Activated CD4-positive, alpha-beta T cell treated with anti-CD3 and anti-CD28 coated beads for 36 hours (primary cell): ENCODE measurements around the gene GPR18. TPM values are rescaled to one million over a fixed set of nuclear protein-coding genes. Genes with fewer than 3 reads are reported as not detected.

Source experiments
- ATAC-seq: fragments of 200-7000 bp; cut with Tn5 transposase; one replicate; pipeline ENCODE4 v1.10.0; 2021; ENCODE audit warnings: mild to moderate bottlenecking, moderate library complexity
- CTCF ChIA-PET: fragments of 350-600 bp; sonication (Branson Sonifier 250); formaldehyde crosslinking; loops from one replicate; lab custom pipeline; 2021; ENCODE audit warnings: antibody characterized with exemption; lab: Charles Lee
- POLR2A ChIA-PET: fragments of 350-600 bp; sonication (Branson Sonifier 250); formaldehyde crosslinking; loops from one replicate; lab custom pipeline; 2021; ENCODE audit warnings: antibody characterized with exemption, inconsistent platforms; lab: Charles Lee
- DNase-seq: peaks from one replicate; pipeline ENCODE4 v3.0.0-alpha.2; 2020
- H3K27ac Mint-ChIP-seq: one replicate; pipeline ENCODE4 v1.8.0; 2021; ENCODE audit warnings: mixed read lengths
- H3K27me3 Mint-ChIP-seq: one replicate; pipeline ENCODE4 v1.8.0; 2021; ENCODE audit warnings: mixed read lengths
- H3K36me3 Mint-ChIP-seq: one replicate; pipeline ENCODE4 v1.8.0; 2021; ENCODE audit warnings: low read depth, mixed read lengths
- H3K4me1 Mint-ChIP-seq: one replicate; pipeline ENCODE4 v1.8.0; 2021; ENCODE audit warnings: mixed read lengths
- H3K4me3 Mint-ChIP-seq: one replicate; pipeline ENCODE4 v1.8.0; 2021; ENCODE audit warnings: mild to moderate bottlenecking, moderate library complexity, mixed read lengths
- H3K9me3 Mint-ChIP-seq: one replicate; pipeline ENCODE4 v1.8.0; 2021; ENCODE audit warnings: low read depth, mixed read lengths
- intact Hi-C, 2 experiments: fragments of 100-400 bp; cut with DNase I in 1 of 2; cut with micrococcal nuclease in 1 of 2; formaldehyde crosslinking; loops; one replicate each; pipeline versions ENCODE4 v1.14.2 to v1.15.1; 2022 to 2024; cut with DNase I, micrococcal nuclease
- total RNA-seq, 2 experiments: library from RNA; stranded (reverse); gene quantifications; one replicate each; pipeline ENCODE4 v1.2.3, GENCODE V29; 2021

Gene GPR18
- total RNA-seq, 2 experiments from 2014 or later: 6.0 to 9.5 TPM

GRCh38 chr13:99227331-99227900 is 30.8 kb downstream of the GPR18 start:
- intact Hi-C loops: loop anchor here in 1 of 2 experiments (10.0 kb wide), 1 partner anchor 713 kb away; no protein-coding TSS in a partner anchor
- Mint-ChIP-seq H3K36me3 (peaks cover 36% of the 10 kb centered on the region), H3K4me1 (peaks cover 89% of the 10 kb centered on the region), H3K27ac (peak overlapping the region; percentile 89), H3K9me3 (peaks cover 2% of the 10 kb centered on the region), H3K4me3 (no peak overlapping the region), H3K27me3 (no peaks in the 10 kb centered on the region)
- DNase-seq (no peak), ATAC-seq (peak; percentile 6)
- CTCF ChIA-PET: no interaction called here
- POLR2A ChIA-PET: interaction anchor here (0.6 kb wide), 1 partner anchor 8 kb away, joined by 3 read pairs; no protein-coding TSS in a partner anchor

GRCh38 chr13:99226513-99226912 is 31.7 kb downstream of the GPR18 start:
- no peak for ATAC-seq
- H3K27ac Mint-ChIP-seq: peak overlapping the region; percentile 68
- peaks cover 41% of the 10 kb centered on the region for H3K36me3 Mint-ChIP-seq
- intact Hi-C loops: loop anchor here in 1 of 2 experiments (10.0 kb wide), 1 partner anchor 712 kb away; no protein-coding TSS in a partner anchor
- H3K4me3 Mint-ChIP-seq: no peak overlapping the region
- H3K9me3 Mint-ChIP-seq: peaks cover 3% of the 10 kb centered on the region
- H3K27me3 Mint-ChIP-seq: no peaks in the 10 kb centered on the region
- peaks cover 92% of the 10 kb centered on the region for H3K4me1 Mint-ChIP-seq
- POLR2A ChIA-PET: no interaction called here
- CTCF ChIA-PET: no interaction called here
- DNase-seq: no peak

- Mint-ChIP-seq H3K27ac (no peak overlapping the region), H3K4me3 (no peak overlapping the region), H3K27me3 (no peaks in the 10 kb centered on the region), H3K4me1 (peaks cover 94% of the 10 kb centered on the region), H3K9me3 (peaks cover 3% of the 10 kb centered on the region), H3K36me3 (peaks cover 41% of the 10 kb centered on the region)
- DNase-seq: no peak
- POLR2A ChIA-PET: no interaction called here
- no peak for ATAC-seq
- CTCF ChIA-PET: no interaction called here
- intact Hi-C loops: loop anchor here in 1 of 2 experiments (10.0 kb wide), 1 partner anchor 710 kb away; no protein-coding TSS in a partner anchor
Observed at GRCh38 chr13:99225078-99225477, 33.1 kb downstream of the GPR18 start.

GRCh38 chr13:99224021-99224420 is 34.2 kb downstream of the GPR18 start:
- intact Hi-C loops: loop anchor here in 1 of 2 experiments (10.0 kb wide), 1 partner anchor 709 kb away; no protein-coding TSS in a partner anchor
- H3K36me3 Mint-ChIP-seq: peaks cover 45% of the 10 kb centered on the region

GRCh38 chr13:99223587-99223986 is 34.6 kb downstream of the GPR18 start:
- H3K27me3 Mint-ChIP-seq: no peaks in the 10 kb centered on the region
- peak overlapping the region; percentile 65 for H3K27ac Mint-ChIP-seq
- H3K36me3 Mint-ChIP-seq: peaks cover 45% of the 10 kb centered on the region
- H3K4me1 Mint-ChIP-seq: peaks cover 92% of the 10 kb centered on the region
- no peak overlapping the region for H3K4me3 Mint-ChIP-seq
- CTCF ChIA-PET: interaction anchor here (0.6 to 1.8 kb wide), 4 partner anchors 9 to 44 kb away, joined by 3 to 6 read pairs (median 3); no protein-coding TSS in a partner anchor
- no peak for ATAC-seq
- H3K9me3 Mint-ChIP-seq: peaks cover 3% of the 10 kb centered on the region
- intact Hi-C loops: loop anchor here in 1 of 2 experiments (10.0 kb wide), 1 partner anchor 709 kb away; no protein-coding TSS in a partner anchor
- POLR2A ChIA-PET: interaction anchor here (0.6 to 0.9 kb wide), 2 partner anchors 47 to 144 kb away, joined by 3 read pairs; no protein-coding TSS in a partner anchor
- DNase-seq: no peak

More at GRCh38 chr13:99224021-99224420, 34.2 kb downstream of the GPR18 start:
- ATAC-seq (peak; percentile 17), DNase-seq (no peak)
- CTCF ChIA-PET: interaction anchor here (0.6 to 1.8 kb wide), 4 partner anchors 10 to 43 kb away, joined by 3 to 6 read pairs (median 3); no protein-coding TSS in a partner anchor
- Mint-ChIP-seq H3K4me3 (no peak overlapping the region), H3K27me3 (no peaks in the 10 kb centered on the region), H3K4me1 (peaks cover 92% of the 10 kb centered on the region), H3K27ac (peak overlapping the region; percentile 65), H3K9me3 (peaks cover 3% of the 10 kb centered on the region)
- POLR2A ChIA-PET: interaction anchor here (0.6 to 0.9 kb wide), 2 partner anchors 48 to 143 kb away, joined by 3 read pairs; no protein-coding TSS in a partner anchor

- peaks cover 38% of the 10 kb centered on the region for H3K36me3 Mint-ChIP-seq
- no peak for DNase-seq
- peak overlapping the region; percentile 66 for H3K27ac Mint-ChIP-seq
- ATAC-seq: peak; percentile 25
- H3K4me3 Mint-ChIP-seq: peak overlapping the region; percentile 7
- H3K27me3 Mint-ChIP-seq: no peaks in the 10 kb centered on the region
- ChIA-PET POLR2A (no interaction called here), CTCF (interaction anchor here (0.7 to 0.9 kb wide), 2 partner anchors 21 to 25 kb away, joined by 3 to 6 read pairs; partner anchors contain the start of gene UBAC2)
- peaks cover 3% of the 10 kb centered on the region for H3K9me3 Mint-ChIP-seq
- intact Hi-C loops: loop anchor here in 1 of 2 experiments (10.0 kb wide), 1 partner anchor 707 kb away; no protein-coding TSS in a partner anchor
- peaks cover 92% of the 10 kb centered on the region for H3K4me1 Mint-ChIP-seq
Observed at GRCh38 chr13:99221567-99222239, 36.5 kb downstream of the GPR18 start.

GRCh38 chr13:99220199-99220935 is 37.8 kb downstream of the GPR18 start:
- H3K27me3 Mint-ChIP-seq: no peaks in the 10 kb centered on the region
- H3K4me1 Mint-ChIP-seq: peaks cover 89% of the 10 kb centered on the region
- CTCF ChIA-PET: interaction anchor here (1.2 to 2.4 kb wide), 2 partner anchors 46 to 72 kb away, joined by 5 to 14 read pairs; no protein-coding TSS in a partner anchor
- H3K9me3 Mint-ChIP-seq: peaks cover 3% of the 10 kb centered on the region
- POLR2A ChIA-PET: interaction anchor here (0.7 to 2.2 kb wide), 2 partner anchors 15 to 51 kb away, joined by 3 to 25 read pairs; no protein-coding TSS in a partner anchor
- H3K4me3 Mint-ChIP-seq: peak overlapping the region; percentile 42
- H3K36me3 Mint-ChIP-seq: peaks cover 36% of the 10 kb centered on the region
- ATAC-seq (peak; percentile 21), DNase-seq (peak; percentile 40)
- H3K27ac Mint-ChIP-seq: peak overlapping the region; percentile 83
- intact Hi-C loops: loop anchor here in 1 of 2 experiments (10.0 kb wide), 1 partner anchor 706 kb away; no protein-coding TSS in a partner anchor

GRCh38 chr13:99218969-99219368 is 39.2 kb downstream of the GPR18 start:
- peak overlapping the region; percentile 54 for H3K4me3 Mint-ChIP-seq
- H3K4me1 Mint-ChIP-seq: peaks cover 92% of the 10 kb centered on the region
- peaks cover 3% of the 10 kb centered on the region for H3K9me3 Mint-ChIP-seq
- no peaks in the 10 kb centered on the region for H3K27me3 Mint-ChIP-seq
- H3K27ac Mint-ChIP-seq: peak overlapping the region; percentile 88
- intact Hi-C loops: loop anchor here (1.0 to 5.0 kb wide), 6 partner anchors 9 to 214 kb away; partner anchors contain the start of gene GPR18 (in 1 of the 2)
- H3K36me3 Mint-ChIP-seq: peaks cover 34% of the 10 kb centered on the region
- ChIA-PET POLR2A (interaction anchor here (0.8 to 2.2 kb wide), 8 partner anchors 9 to 215 kb away, joined by 3 to 25 read pairs (median 4); partner anchors contain the start of genes GPR18 and UBAC2), CTCF (interaction anchor here (0.6 to 2.4 kb wide), 17 partner anchors 14 to 240 kb away, joined by 3 to 14 read pairs (median 5); partner anchors contain the start of genes GPR18 and UBAC2)
- ATAC-seq (peak; percentile 65), DNase-seq (peak; percentile 72)

GRCh38 chr13:99218545-99218944 is 39.6 kb downstream of the GPR18 start:
- POLR2A ChIA-PET: interaction anchor here (0.6 to 2.2 kb wide), 8 partner anchors 13 to 669 kb away, joined by 4 to 25 read pairs (median 6); partner anchors contain the start of genes GPR18 and UBAC2
- H3K4me1 Mint-ChIP-seq: peaks cover 89% of the 10 kb centered on the region
- H3K9me3 Mint-ChIP-seq: peaks cover 3% of the 10 kb centered on the region
- intact Hi-C loops: loop anchor here in 1 of 2 experiments (2.0 to 5.0 kb wide), 2 partner anchors 138 to 214 kb away; no protein-coding TSS in a partner anchor
- peak overlapping the region; percentile 88 for H3K27ac Mint-ChIP-seq
- ATAC-seq (no peak), DNase-seq (no peak)
- peak overlapping the region; percentile 54 for H3K4me3 Mint-ChIP-seq
- H3K36me3 Mint-ChIP-seq: peaks cover 34% of the 10 kb centered on the region
- H3K27me3 Mint-ChIP-seq: no peaks in the 10 kb centered on the region
- CTCF ChIA-PET: interaction anchor here (0.9 to 2.4 kb wide), 14 partner anchors 14 to 218 kb away, joined by 3 to 14 read pairs (median 5); partner anchors contain the start of genes GPR18 and UBAC2

GRCh38 chr13:99218126-99218525 is 40.1 kb downstream of the GPR18 start:
- Mint-ChIP-seq H3K4me1 (peaks cover 85% of the 10 kb centered on the region), H3K9me3 (peaks cover 2% of the 10 kb centered on the region), H3K4me3 (peak overlapping the region; percentile 54), H3K27ac (peak overlapping the region; percentile 88), H3K27me3 (no peaks in the 10 kb centered on the region), H3K36me3 (peaks cover 36% of the 10 kb centered on the region)
- CTCF ChIA-PET: interaction anchor here (0.9 to 2.4 kb wide), 12 partner anchors 13 to 218 kb away, joined by 3 to 14 read pairs (median 6); partner anchors contain the start of genes GPR18 and UBAC2
- intact Hi-C loops: loop anchor here in 1 of 2 experiments (2.0 to 5.0 kb wide), 2 partner anchors 139 to 214 kb away; no protein-coding TSS in a partner anchor
- ATAC-seq (no peak), DNase-seq (no peak)
- POLR2A ChIA-PET: interaction anchor here (0.6 to 2.2 kb wide), 8 partner anchors 13 to 668 kb away, joined by 4 to 25 read pairs (median 6); partner anchors contain the start of genes GPR18 and UBAC2
